GM12878 (cell line): ENCODE results near the gene INHBA. TPM values are rescaled to one million over a fixed set of nuclear protein-coding genes. Genes with fewer than 3 reads are reported as not detected.
A peak's percentile ranks its signal among the peaks of the same experiment; 100 is the strongest.

Source experiments
- EGR1 ChIP-seq, 2 experiments: IDR thresholded peaks; 1 replicate in 1 of 2; 2 replicates in 1 of 2; pipeline ENCODE4 v1.6.1; 2011 to 2012; ENCODE audit warnings: low read depth in 2 of 2, low read length in 2 of 2, borderline replicate concordance in 1 of 2, mild to moderate bottlenecking in 1 of 2, moderate library complexity in 1 of 2
- GATAD2B ChIP-seq: fragments of 450-650 bp; conservative IDR thresholded peaks from 2 replicates; pipeline ENCODE4 v1.6.1; 2017; ENCODE audit warnings: low read depth, mild to moderate bottlenecking, moderate library complexity
- HDAC6 ChIP-seq: fragments of 200-600 bp; sonication (generic); IDR thresholded peaks from one replicate; pipeline ENCODE4 v1.8.0; 2017; ENCODE audit warnings: antibody characterized with exemption; ENCODE audit not compliant: unreplicated experiment
- MTA3 ChIP-seq: IDR thresholded peaks from 2 replicates; pipeline ENCODE4 v1.6.1; 2012; ENCODE audit warnings: low read length, inconsistent platforms, borderline replicate concordance
- MYB ChIP-seq: fragments of 150-350 bp; IDR thresholded peaks from 2 replicates; pipeline ENCODE4 v1.6.1; 2014; ENCODE audit warnings: mild to moderate bottlenecking, low read depth, low read length, borderline replicate concordance
- NR2C1 ChIP-seq: fragments of 450-650 bp; IDR thresholded peaks from 2 replicates; pipeline ENCODE4 v1.6.1; 2017; ENCODE audit warnings: antibody characterized with exemption, mild to moderate bottlenecking, moderate library complexity
- TBL1XR1 ChIP-seq: IDR thresholded peaks from 2 replicates; pipeline ENCODE4 v1.6.1; 2012; ENCODE audit warnings: low read depth, low read length, improper control_type of control experiment
- ZNF207 ChIP-seq: fragments of 450-650 bp; IDR thresholded peaks from 2 replicates; pipeline ENCODE4 v1.6.1; 2014; ENCODE audit warnings: antibody characterized with exemption, mild to moderate bottlenecking, borderline replicate concordance
- ZNF274 ChIP-seq: IDR thresholded peaks from one replicate; pipeline ENCODE4 v1.8.0; 2011; ENCODE audit not compliant: insufficient read length, insufficient read depth
- polyA plus RNA-seq, 11 experiments: library from polyadenylated mRNA; depleted of rRNA in 4 of 11; unstranded in 6 of 11; stranded (reverse) in 5 of 11; fragments of >200 nt; fragmentation: Nextera tagmentation in 4 of 11; fragmentation: Illumina TruSeq in 1 of 11; extraction: Ambion mirVana in 4 of 11; extraction: Trizol in 1 of 11; gene quantifications; 1 replicate in 1 of 11; 2 replicates in 10 of 11; pipeline versions ENCODE4 v1.2.1 to v1.2.3, GENCODE V29; 2011 to 2016; ENCODE audit warnings: inconsistent platforms in 2 of 11, missing spikeins in 2 of 11, low read depth in 1 of 11
- total RNA-seq, 4 experiments: library from RNA; depleted of rRNA in 3 of 4; stranded (reverse); fragments of >200 nt in 3 of 4; fragmentation: Illumina TruSeq in 1 of 4; extraction: Trizol in 1 of 4; gene quantifications; 2 replicates each; pipeline versions ENCODE4 v1.2.1 to v1.2.3, GENCODE V29; 2013 to 2021
- TF ChIP-seq, protein P1 (sequence below): fragments of 450-650 bp; IDR thresholded peaks from 2 replicates; pipeline ENCODE4 v1.6.1; 2016; ENCODE audit warnings: mild to moderate bottlenecking
- TF ChIP-seq, protein P2 (sequence below): fragments of 450-650 bp; conservative IDR thresholded peaks from 2 replicates; pipeline ENCODE4 v1.6.1; 2017; ENCODE audit warnings: mild to moderate bottlenecking, moderate library complexity
- TF ChIP-seq, protein P3 (sequence below): fragments of 450-650 bp; formaldehyde crosslinking; IDR thresholded peaks from 2 replicates; pipeline ENCODE4 v1.4.0; 2022; ENCODE audit warnings: mild to moderate bottlenecking, moderate library complexity
- TF ChIP-seq, protein P4 (sequence below): fragments of 450-650 bp; IDR thresholded peaks from 2 replicates; pipeline ENCODE4 v1.6.1; 2017; ENCODE audit warnings: mild to moderate bottlenecking, low read depth, inconsistent platforms; ENCODE audit not compliant: poor library complexity, severe bottlenecking
- TF ChIP-seq, protein P5 (sequence below): fragments of 450-650 bp; formaldehyde crosslinking; IDR thresholded peaks from 2 replicates; pipeline ENCODE4 v1.4.0; 2020; ENCODE audit warnings: mild to moderate bottlenecking, moderate library complexity

The INHBA gene
- total and polyA plus RNA-seq, 10 of the 15 experiments (the other 5 are each of a cell fraction or from before 2014, with no cell fraction given): 0.04 to 0.05 (median 0.05) TPM; not detected in 6

DNA sequence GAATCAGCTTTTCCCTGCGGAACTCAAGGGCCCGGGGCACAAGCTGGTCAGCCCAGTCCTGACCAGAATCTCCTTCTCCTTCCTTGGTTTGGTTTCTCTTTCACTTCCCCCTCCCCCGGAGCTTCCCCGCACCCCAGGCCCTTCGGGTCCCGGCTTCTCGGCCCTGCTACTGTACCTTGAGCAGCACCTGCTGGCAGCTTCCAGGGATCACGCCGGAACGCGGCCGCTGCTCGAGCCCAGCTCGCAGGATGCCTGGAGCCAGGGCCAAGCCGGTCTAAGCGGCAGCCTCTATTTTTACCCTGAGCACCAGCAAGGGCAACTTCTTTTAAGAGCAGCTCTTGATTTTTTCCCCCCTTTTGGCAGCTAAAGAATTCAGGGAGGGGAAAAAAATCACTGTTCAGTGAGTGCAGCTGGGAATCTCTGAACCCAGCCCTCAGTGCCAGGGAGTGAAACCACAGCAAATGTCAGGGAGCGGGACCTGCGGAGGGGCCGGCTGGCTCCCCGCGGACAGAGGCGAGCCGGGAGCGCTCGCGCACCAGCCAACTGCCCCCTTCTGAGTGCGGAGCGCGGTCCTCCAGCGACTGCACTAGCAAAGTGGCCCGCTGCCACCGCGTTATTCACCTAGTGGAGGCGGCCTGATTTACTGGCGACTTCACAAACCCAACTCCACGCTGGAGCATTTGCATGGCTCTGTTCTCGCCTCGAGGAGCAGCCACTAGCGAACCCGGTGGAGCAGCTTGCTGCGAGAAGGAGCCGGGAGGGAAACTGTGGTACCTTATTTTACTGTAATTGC is 2.4 kb upstream of the INHBA start (continued):
- TF ChIP-seq ZNF207 (no peak), MTA3 (no peak), ZNF274 (no peak), HDAC6 (no peak), TBL1XR1 (no peak), MYB (no peak), GATAD2B (0 out of 2 replicates have a peak, but pooled peaks have one; percentile 7), NR2C1 (no peak), EGR1 (IDR thresholded peaks at IDR 0.05; ENCODE audit: borderline replicate concordance in 1 of 2, low read depth in 2 of 2, low read length in 2 of 2) (peak in 1 of 2 experiments; percentile 33; a peak in 1 of 3 replicates)
- TF ChIP-seq, protein P1, sequence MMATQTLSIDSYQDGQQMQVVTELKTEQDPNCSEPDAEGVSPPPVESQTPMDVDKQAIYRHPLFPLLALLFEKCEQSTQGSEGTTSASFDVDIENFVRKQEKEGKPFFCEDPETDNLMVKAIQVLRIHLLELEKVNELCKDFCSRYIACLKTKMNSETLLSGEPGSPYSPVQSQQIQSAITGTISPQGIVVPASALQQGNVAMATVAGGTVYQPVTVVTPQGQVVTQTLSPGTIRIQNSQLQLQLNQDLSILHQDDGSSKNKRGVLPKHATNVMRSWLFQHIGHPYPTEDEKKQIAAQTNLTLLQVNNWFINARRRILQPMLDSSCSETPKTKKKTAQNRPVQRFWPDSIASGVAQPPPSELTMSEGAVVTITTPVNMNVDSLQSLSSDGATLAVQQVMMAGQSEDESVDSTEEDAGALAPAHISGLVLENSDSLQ: no peak
- TF ChIP-seq, protein P2, sequence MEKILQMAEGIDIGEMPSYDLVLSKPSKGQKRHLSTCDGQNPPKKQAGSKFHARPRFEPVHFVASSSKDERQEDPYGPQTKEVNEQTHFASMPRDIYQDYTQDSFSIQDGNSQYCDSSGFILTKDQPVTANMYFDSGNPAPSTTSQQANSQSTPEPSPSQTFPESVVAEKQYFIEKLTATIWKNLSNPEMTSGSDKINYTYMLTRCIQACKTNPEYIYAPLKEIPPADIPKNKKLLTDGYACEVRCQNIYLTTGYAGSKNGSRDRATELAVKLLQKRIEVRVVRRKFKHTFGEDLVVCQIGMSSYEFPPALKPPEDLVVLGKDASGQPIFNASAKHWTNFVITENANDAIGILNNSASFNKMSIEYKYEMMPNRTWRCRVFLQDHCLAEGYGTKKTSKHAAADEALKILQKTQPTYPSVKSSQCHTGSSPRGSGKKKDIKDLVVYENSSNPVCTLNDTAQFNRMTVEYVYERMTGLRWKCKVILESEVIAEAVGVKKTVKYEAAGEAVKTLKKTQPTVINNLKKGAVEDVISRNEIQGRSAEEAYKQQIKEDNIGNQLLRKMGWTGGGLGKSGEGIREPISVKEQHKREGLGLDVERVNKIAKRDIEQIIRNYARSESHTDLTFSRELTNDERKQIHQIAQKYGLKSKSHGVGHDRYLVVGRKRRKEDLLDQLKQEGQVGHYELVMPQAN: no peak
- TF ChIP-seq, protein P3, sequence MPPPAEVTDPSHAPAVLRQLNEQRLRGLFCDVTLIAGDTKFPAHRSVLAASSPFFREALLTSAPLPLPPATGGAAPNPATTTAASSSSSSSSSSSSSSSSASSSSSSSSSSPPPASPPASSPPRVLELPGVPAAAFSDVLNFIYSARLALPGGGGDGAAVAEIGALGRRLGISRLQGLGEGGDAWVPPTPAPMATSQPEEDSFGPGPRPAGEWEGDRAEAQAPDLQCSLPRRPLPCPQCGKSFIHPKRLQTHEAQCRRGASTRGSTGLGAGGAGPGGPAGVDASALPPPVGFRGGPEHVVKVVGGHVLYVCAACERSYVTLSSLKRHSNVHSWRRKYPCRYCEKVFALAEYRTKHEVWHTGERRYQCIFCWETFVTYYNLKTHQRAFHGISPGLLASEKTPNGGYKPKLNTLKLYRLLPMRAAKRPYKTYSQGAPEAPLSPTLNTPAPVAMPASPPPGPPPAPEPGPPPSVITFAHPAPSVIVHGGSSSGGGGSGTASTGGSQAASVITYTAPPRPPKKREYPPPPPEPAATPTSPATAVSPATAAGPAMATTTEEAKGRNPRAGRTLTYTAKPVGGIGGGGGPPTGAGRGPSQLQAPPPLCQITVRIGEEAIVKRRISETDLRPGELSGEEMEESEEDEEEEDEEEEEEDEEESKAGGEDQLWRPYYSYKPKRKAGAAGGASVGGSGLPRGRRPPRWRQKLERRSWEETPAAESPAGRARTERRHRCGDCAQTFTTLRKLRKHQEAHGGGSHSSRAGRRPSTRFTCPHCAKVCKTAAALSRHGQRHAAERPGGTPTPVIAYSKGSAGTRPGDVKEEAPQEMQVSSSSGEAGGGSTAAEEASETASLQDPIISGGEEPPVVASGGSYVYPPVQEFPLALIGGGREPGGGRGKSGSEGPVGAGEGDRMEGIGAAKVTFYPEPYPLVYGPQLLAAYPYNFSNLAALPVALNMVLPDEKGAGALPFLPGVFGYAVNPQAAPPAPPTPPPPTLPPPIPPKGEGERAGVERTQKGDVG (CRISPR knock-in tag): no peak
- TF ChIP-seq, protein P4, sequence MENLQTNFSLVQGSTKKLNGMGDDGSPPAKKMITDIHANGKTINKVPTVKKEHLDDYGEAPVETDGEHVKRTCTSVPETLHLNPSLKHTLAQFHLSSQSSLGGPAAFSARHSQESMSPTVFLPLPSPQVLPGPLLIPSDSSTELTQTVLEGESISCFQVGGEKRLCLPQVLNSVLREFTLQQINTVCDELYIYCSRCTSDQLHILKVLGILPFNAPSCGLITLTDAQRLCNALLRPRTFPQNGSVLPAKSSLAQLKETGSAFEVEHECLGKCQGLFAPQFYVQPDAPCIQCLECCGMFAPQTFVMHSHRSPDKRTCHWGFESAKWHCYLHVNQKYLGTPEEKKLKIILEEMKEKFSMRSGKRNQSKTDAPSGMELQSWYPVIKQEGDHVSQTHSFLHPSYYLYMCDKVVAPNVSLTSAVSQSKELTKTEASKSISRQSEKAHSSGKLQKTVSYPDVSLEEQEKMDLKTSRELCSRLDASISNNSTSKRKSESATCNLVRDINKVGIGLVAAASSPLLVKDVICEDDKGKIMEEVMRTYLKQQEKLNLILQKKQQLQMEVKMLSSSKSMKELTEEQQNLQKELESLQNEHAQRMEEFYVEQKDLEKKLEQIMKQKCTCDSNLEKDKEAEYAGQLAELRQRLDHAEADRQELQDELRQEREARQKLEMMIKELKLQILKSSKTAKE: peak; percentile 4
- TF ChIP-seq, protein P5, sequence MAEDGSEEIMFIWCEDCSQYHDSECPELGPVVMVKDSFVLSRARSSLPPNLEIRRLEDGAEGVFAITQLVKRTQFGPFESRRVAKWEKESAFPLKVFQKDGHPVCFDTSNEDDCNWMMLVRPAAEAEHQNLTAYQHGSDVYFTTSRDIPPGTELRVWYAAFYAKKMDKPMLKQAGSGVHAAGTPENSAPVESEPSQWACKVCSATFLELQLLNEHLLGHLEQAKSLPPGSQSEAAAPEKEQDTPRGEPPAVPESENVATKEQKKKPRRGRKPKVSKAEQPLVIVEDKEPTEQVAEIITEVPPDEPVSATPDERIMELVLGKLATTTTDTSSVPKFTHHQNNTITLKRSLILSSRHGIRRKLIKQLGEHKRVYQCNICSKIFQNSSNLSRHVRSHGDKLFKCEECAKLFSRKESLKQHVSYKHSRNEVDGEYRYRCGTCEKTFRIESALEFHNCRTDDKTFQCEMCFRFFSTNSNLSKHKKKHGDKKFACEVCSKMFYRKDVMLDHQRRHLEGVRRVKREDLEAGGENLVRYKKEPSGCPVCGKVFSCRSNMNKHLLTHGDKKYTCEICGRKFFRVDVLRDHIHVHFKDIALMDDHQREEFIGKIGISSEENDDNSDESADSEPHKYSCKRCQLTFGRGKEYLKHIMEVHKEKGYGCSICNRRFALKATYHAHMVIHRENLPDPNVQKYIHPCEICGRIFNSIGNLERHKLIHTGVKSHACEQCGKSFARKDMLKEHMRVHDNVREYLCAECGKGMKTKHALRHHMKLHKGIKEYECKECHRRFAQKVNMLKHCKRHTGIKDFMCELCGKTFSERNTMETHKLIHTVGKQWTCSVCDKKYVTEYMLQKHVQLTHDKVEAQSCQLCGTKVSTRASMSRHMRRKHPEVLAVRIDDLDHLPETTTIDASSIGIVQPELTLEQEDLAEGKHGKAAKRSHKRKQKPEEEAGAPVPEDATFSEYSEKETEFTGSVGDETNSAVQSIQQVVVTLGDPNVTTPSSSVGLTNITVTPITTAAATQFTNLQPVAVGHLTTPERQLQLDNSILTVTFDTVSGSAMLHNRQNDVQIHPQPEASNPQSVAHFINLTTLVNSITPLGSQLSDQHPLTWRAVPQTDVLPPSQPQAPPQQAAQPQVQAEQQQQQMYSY (CRISPR knock-in tag): no peak
